GM21515 (cell line): ENCODE measurements around the gene SLC6A11.

Experiments
- ATAC-seq: cut with Tn5 transposase; IDR thresholded peaks from one replicate; pipeline ENCODE4 v1.9.1; 2021; ENCODE audit not compliant: unreplicated experiment

SLC6A11 gene

GRCh38 chr3:10816019-10816862 is at the start of gene SLC6A11:
TSS of gene SLC6A11 (plus strand) at chr3:10816228. CDS start at chr3:10816266, 38 bp downstream.
- no peak for ATAC-seq

GRCh38 chr3:10768708-10769394 is 47.2 kb upstream of the SLC6A11 start:
- no peak for ATAC-seq

GRCh38 chr3:10770547-10770946 is 45.5 kb upstream of the SLC6A11 start:
- ATAC-seq, result no peak

GRCh38 chr3:10770981-10771380 is 45.0 kb upstream of the SLC6A11 start:
- no peak for ATAC-seq

GRCh38 chr3:10771486-10772270 is 44.4 kb upstream of the SLC6A11 start:
- ATAC-seq, result no peak

GRCh38 chr3:10772271-10773161 is 43.5 kb upstream of the SLC6A11 start:
- no peak for ATAC-seq

GRCh38 chr3:10774129-10774670 is 41.8 kb upstream of the SLC6A11 start:
- ATAC-seq, result no peak

GRCh38 chr3:10774825-10775224 is 41.2 kb upstream of the SLC6A11 start:
- ATAC-seq, result no peak

GRCh38 chr3:10775259-10775658 is 40.8 kb upstream of the SLC6A11 start:
- no peak for ATAC-seq

- no peak for ATAC-seq
These were observed 40.2 kb upstream of the SLC6A11 start for GRCh38 chr3:10775828-10776227.

- ATAC-seq, result no peak
These were observed 38.4 kb upstream of the SLC6A11 start for GRCh38 chr3:10777627-10778026.

- no peak for ATAC-seq
These were observed 37.3 kb upstream of the SLC6A11 start for GRCh38 chr3:10778492-10779292.

GRCh38 chr3:10779293-10779805 is 36.7 kb upstream of the SLC6A11 start:
- no peak for ATAC-seq

- ATAC-seq, result no peak
These were observed 35.8 kb upstream of the SLC6A11 start for GRCh38 chr3:10780243-10780642.

- no peak for ATAC-seq
These were observed 35.1 kb upstream of the SLC6A11 start for GRCh38 chr3:10780922-10781321.

GRCh38 chr3:10781981-10782380 is 34.0 kb upstream of the SLC6A11 start:
- no peak for ATAC-seq

- ATAC-seq, result no peak
These were observed 32.4 kb upstream of the SLC6A11 start for GRCh38 chr3:10783360-10784351.

GRCh38 chr3:10786640-10787039 is 29.4 kb upstream of the SLC6A11 start:
- ATAC-seq, result no peak
